Panc1 (cell line): Measurements from ENCODE around the gene KIFC3. TPM values are rescaled to one million over a fixed set of nuclear protein-coding genes. Genes with fewer than 3 reads are reported as not detected.

ENCODE experiments used
- ATAC-seq: fragments of 200-7000 bp; cut with Tn5 transposase; 2 replicates; pipeline ENCODE4 v1.9.1; 2020; ENCODE audit warnings: mild to moderate bottlenecking, moderate library complexity
- BruUV-seq: library from RNA; stranded (reverse); fragments of 400-500 nt; replicated peaks from 2 replicates; lab custom pipeline; 2021; lab: Mats Ljungman, UMichigan
- CTCF ChIA-PET: fragments of 300-600 bp; sonication (Branson Sonifier 250); formaldehyde crosslinking; loops from one replicate; lab custom pipeline; 2022; ENCODE audit warnings: antibody characterized with exemption; lab: Charles Lee
- POLR2A ChIA-PET: fragments of 300-600 bp; sonication (Branson Sonifier 250); formaldehyde crosslinking; loops from one replicate; lab custom pipeline; 2022; ENCODE audit warnings: antibody characterized with exemption; lab: Charles Lee
- DNase-seq: peaks from one replicate; pipeline ENCODE4 v3.0.0-alpha.2; 2010; ENCODE audit warnings: low read depth, low spot score
- H3K27ac ChIP-seq: 2 replicates; pipeline ENCODE4 v1.5.1; 2011; ENCODE audit warnings: mild to moderate bottlenecking, low read length, inconsistent platforms
- H3K27me3 ChIP-seq: fragments of 200-500 bp; sonication (Bioruptor generic); 2 replicates; pipeline ENCODE4 v1.6.0; 2014; ENCODE audit warnings: low read length, inconsistent platforms; ENCODE audit not compliant: control insufficient read depth, insufficient read depth
- H3K36me3 ChIP-seq: fragments of 200-500 bp; sonication (Bioruptor generic); 2 replicates; pipeline ENCODE4 v1.5.1; 2014; ENCODE audit warnings: inconsistent platforms, mild to moderate bottlenecking, low read length, moderate library complexity; ENCODE audit not compliant: control insufficient read depth, insufficient read depth
- H3K4me1 ChIP-seq: 2 replicates; pipeline ENCODE4 v1.5.1; 2011; ENCODE audit warnings: inconsistent platforms, mild to moderate bottlenecking, low read length, moderate library complexity; ENCODE audit not compliant: control insufficient read depth, insufficient read depth
- H3K4me3 ChIP-seq, 2 experiments: 2 replicates each; pipeline ENCODE4 v1.5.1; 2011 to 2012; ENCODE audit warnings: low read depth in 2 of 2, low read length in 2 of 2, mild to moderate bottlenecking in 2 of 2, inconsistent platforms in 1 of 2, moderate library complexity in 1 of 2
- H3K9me3 ChIP-seq: fragments of 200-500 bp; sonication (Bioruptor generic); 2 replicates; pipeline ENCODE4 v1.5.1; 2014; ENCODE audit warnings: low read depth, mild to moderate bottlenecking, inconsistent platforms, low read length, moderate library complexity; ENCODE audit not compliant: control insufficient read depth, insufficient read depth
- CTCF ChIP-seq: fragments of 450-650 bp; IDR thresholded peaks from 2 replicates; pipeline ENCODE4 v1.5.1; 2017; ENCODE audit warnings: mild to moderate bottlenecking
- POLR2AphosphoS5 ChIP-seq: IDR thresholded peaks from 2 replicates; pipeline ENCODE4 v1.6.1; 2012; ENCODE audit warnings: mild to moderate bottlenecking, low read depth, low read length, moderate library complexity
- REST ChIP-seq, 2 experiments: IDR thresholded peaks; 2 replicates each; pipeline ENCODE4 v1.6.1; 2011 to 2012; ENCODE audit warnings: low read depth in 2 of 2, control low read depth in 1 of 2, low read length in 1 of 2, mild to moderate bottlenecking in 1 of 2, moderate library complexity in 1 of 2; ENCODE audit not compliant: insufficient read depth in 1 of 2
- SIN3A ChIP-seq: IDR thresholded peaks from 2 replicates; pipeline ENCODE4 v1.6.1; 2012; ENCODE audit warnings: low read depth, mild to moderate bottlenecking, low read length, moderate library complexity, borderline replicate concordance; ENCODE audit not compliant: insufficient read depth
- TCF7L2 ChIP-seq: IDR thresholded peaks from 2 replicates; pipeline ENCODE4 v1.6.1; 2011; ENCODE audit warnings: mild to moderate bottlenecking, low read depth, low read length, inconsistent platforms
- in situ Hi-C: cut with HindIII; loops from 2 replicates; pipeline ENCODE4 v1.10.0; 2016; ENCODE audit warnings: low sequenced_read_pairs, low pct_unique_long_range_greater_than_20kb
- intact Hi-C: fragments of 100-400 bp; cut with micrococcal nuclease; formaldehyde crosslinking; loops from one replicate; pipeline ENCODE4 v1.10.0; 2022; ENCODE audit not compliant: unreplicated experiment
- total RNA-seq: library from RNA; stranded (reverse); gene quantifications from one replicate; pipeline ENCODE4 v1.2.1, GENCODE V29; 2021; ENCODE audit not compliant: unreplicated experiment

Gene KIFC3
- total RNA-seq, 1 experiment from 2014 or later: 51.5 TPM

- no peak for TF ChIP-seq TCF7L2
- no peak for TF ChIP-seq SIN3A
- no peak for TF ChIP-seq CTCF
- no peak for TF ChIP-seq REST (IDR thresholded peaks at IDR 0.05; ENCODE audit: insufficient read depth in 1 of 2, low read depth in 2 of 2, low read length in 1 of 2)
- TF ChIP-seq POLR2AphosphoS5: no peak
- in situ Hi-C loops: no loop called here
Measured at GRCh38 chr16:57759131-57759530, 43.2 kb downstream of the KIFC3 start.

DNA sequence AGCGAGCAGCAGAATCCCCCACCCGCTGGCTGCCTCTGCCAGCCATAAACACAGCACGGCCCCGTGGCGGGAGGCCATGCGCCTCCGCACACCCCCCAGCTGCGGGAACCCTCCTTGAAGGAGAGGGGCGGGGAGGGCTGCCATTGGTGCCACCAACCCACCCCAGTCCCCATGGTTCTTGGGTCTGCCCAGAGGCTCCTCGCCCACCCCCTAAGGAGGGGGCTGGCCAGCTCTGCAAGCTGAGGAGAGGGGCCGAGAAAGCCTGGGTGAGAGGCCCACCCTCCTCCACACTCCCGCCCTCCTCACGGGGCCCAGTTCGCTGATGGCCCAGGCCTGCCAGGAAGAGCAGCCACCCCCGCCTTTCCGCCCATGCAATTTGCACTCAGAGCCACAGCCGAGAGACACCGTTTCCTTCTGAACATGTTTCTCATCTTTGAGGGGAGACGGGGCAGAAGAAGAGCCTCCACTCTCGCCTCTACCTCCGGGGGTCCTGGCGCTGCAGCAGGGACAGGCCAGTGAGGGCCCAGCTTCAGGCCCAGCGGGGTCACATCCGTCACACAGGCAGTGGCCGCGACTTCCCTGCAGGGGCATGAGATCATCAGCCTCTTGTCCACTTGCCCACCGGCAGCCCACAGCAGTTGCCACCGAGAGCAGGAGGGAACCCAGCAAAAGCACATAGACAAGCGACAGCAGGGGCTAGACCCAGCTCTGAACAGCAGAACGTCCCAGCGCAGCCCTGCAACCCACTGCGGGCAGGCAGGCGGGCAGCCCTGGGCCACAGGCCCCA lies 43.8 kb downstream of the KIFC3 start:
- H3K9me3 ChIP-seq: no peaks in the 10 kb centered on the region
- ChIA-PET POLR2A (no interaction called here), CTCF (interaction anchor here (0.6 kb wide), 1 partner anchor 21 kb away, joined by 3 read pairs; no protein-coding TSS in a partner anchor)
- no peaks in the 10 kb centered on the region for H3K4me1 ChIP-seq
- ATAC-seq (no peak), DNase-seq (no peak)
- no peak overlapping the region for H3K27ac ChIP-seq
- BruUV-seq: no TSS peak
- no peak overlapping the region for H3K4me3 ChIP-seq
- no peaks in the 10 kb centered on the region for H3K27me3 ChIP-seq
- in situ Hi-C loops (no loop called here), intact Hi-C loops (loop anchor here (10.0 kb wide), 1 partner anchor 246 kb away; the partner anchor contains the start of genes USB1 and ZNF319)
- TF ChIP-seq SIN3A: no peak
- no peak for TF ChIP-seq REST (IDR thresholded peaks at IDR 0.05; ENCODE audit: insufficient read depth in 1 of 2, low read depth in 2 of 2, low read length in 1 of 2)
- no peak for TF ChIP-seq POLR2AphosphoS5
- TF ChIP-seq TCF7L2: no peak
- no peak for TF ChIP-seq CTCF
- H3K36me3 ChIP-seq: no peaks in the 10 kb centered on the region

More at GRCh38 chr16:57759131-57759530, 43.2 kb downstream of the KIFC3 start:
- Histone ChIP-seq H3K9me3 (no peaks in the 10 kb centered on the region), H3K27me3 (no peaks in the 10 kb centered on the region), H3K36me3 (no peaks in the 10 kb centered on the region), H3K4me1 (no peaks in the 10 kb centered on the region), H3K27ac (no peak overlapping the region), H3K4me3 (no peak overlapping the region)
- BruUV-seq: no TSS peak
- ChIA-PET POLR2A (no interaction called here), CTCF (no interaction called here)
- DNase-seq (no peak), ATAC-seq (no peak)
- intact Hi-C loops: loop anchor here (10.0 kb wide), 1 partner anchor 246 kb away; the partner anchor contains the start of genes USB1 and ZNF319
